Nephron (organoid): ENCODE results near the gene UBL3.

Experiments
- H3K27ac Mint-ChIP-seq, 3 experiments: 2 replicates each; pipeline ENCODE4 v1.8.0; 2020; ENCODE audit warnings: mixed read lengths in 3 of 3, mild to moderate bottlenecking in 2 of 3, moderate library complexity in 1 of 3
- H3K27me3 Mint-ChIP-seq: 2 replicates; pipeline ENCODE4 v1.8.0; 2021; ENCODE audit warnings: low read depth, mild to moderate bottlenecking, moderate library complexity, mixed read lengths
- H3K36me3 Mint-ChIP-seq: 2 replicates; pipeline ENCODE4 v1.8.0; 2020; ENCODE audit warnings: low read depth, mixed read lengths
- H3K4me1 Mint-ChIP-seq: 2 replicates; pipeline ENCODE4 v1.8.0; 2020; ENCODE audit warnings: mixed read lengths
- H3K4me3 Mint-ChIP-seq, 3 experiments: 2 replicates each; pipeline ENCODE4 v1.8.0; 2020; ENCODE audit warnings: mild to moderate bottlenecking in 3 of 3, mixed read lengths in 3 of 3, moderate library complexity in 2 of 3
- H3K9me3 Mint-ChIP-seq: 2 replicates; pipeline ENCODE4 v1.8.0; 2020; ENCODE audit warnings: mixed read lengths
- CTCF ChIP-seq, 3 experiments: fragments of 200-600 bp; sonication (generic); IDR thresholded peaks; one replicate each; pipeline ENCODE4 v1.5.0; 2021; ENCODE audit warnings: antibody characterized with exemption in 3 of 3; ENCODE audit not compliant: unreplicated experiment in 3 of 3

UBL3 gene

GRCh38 chr13:29865934-29866333 is 15.5 kb upstream of the UBL3 start:
- Mint-ChIP-seq H3K4me1 (no peaks in the 10 kb centered on the region), H3K36me3 (no peaks in the 10 kb centered on the region), H3K27me3 (no peaks in the 10 kb centered on the region), H3K9me3 (no peaks in the 10 kb centered on the region), H3K4me3 (no peak overlapping the region), H3K27ac (no peak overlapping the region)
- no peak for TF ChIP-seq CTCF (IDR thresholded peaks at IDR 0.05; ENCODE audit: unreplicated experiment in 3 of 3)

- H3K9me3 Mint-ChIP-seq, result no peaks in the 10 kb centered on the region
- H3K36me3 Mint-ChIP-seq, result no peaks in the 10 kb centered on the region
- no peaks in the 10 kb centered on the region for H3K27me3 Mint-ChIP-seq
- no peak overlapping the region for H3K27ac Mint-ChIP-seq
- no peak for TF ChIP-seq CTCF (IDR thresholded peaks at IDR 0.05; ENCODE audit: unreplicated experiment in 3 of 3)
- H3K4me3 Mint-ChIP-seq, result no peak overlapping the region
- H3K4me1 Mint-ChIP-seq, result no peaks in the 10 kb centered on the region
These were observed 11.3 kb upstream of the UBL3 start for GRCh38 chr13:29861694-29862110.

- no peaks in the 10 kb centered on the region for H3K36me3 Mint-ChIP-seq
- H3K9me3 Mint-ChIP-seq, result no peaks in the 10 kb centered on the region
- no peak overlapping the region for H3K27ac Mint-ChIP-seq
- H3K27me3 Mint-ChIP-seq, result peaks cover 1% of the 10 kb centered on the region
- H3K4me3 Mint-ChIP-seq, result no peak overlapping the region
- TF ChIP-seq CTCF (IDR thresholded peaks at IDR 0.05; ENCODE audit: unreplicated experiment in 3 of 3), result no peak
- peaks cover 6% of the 10 kb centered on the region for H3K4me1 Mint-ChIP-seq
These were observed 9.6 kb upstream of the UBL3 start for GRCh38 chr13:29859971-29860370.

GRCh38 chr13:29858667-29859066 is 8.2 kb upstream of the UBL3 start:
- peaks cover 4% of the 10 kb centered on the region for H3K27me3 Mint-ChIP-seq
- no peaks in the 10 kb centered on the region for H3K36me3 Mint-ChIP-seq
- H3K4me1 Mint-ChIP-seq, result peaks cover 6% of the 10 kb centered on the region
- no peak for TF ChIP-seq CTCF (IDR thresholded peaks at IDR 0.05; ENCODE audit: unreplicated experiment in 3 of 3)
- no peak overlapping the region for H3K4me3 Mint-ChIP-seq
- no peak overlapping the region for H3K27ac Mint-ChIP-seq
- no peaks in the 10 kb centered on the region for H3K9me3 Mint-ChIP-seq

- H3K4me3 Mint-ChIP-seq, result no peak overlapping the region
- peaks cover 6% of the 10 kb centered on the region for H3K4me1 Mint-ChIP-seq
- H3K9me3 Mint-ChIP-seq, result no peaks in the 10 kb centered on the region
- H3K27me3 Mint-ChIP-seq, result peaks cover 4% of the 10 kb centered on the region
- H3K27ac Mint-ChIP-seq, result no peak overlapping the region
- no peaks in the 10 kb centered on the region for H3K36me3 Mint-ChIP-seq
- no peak for TF ChIP-seq CTCF (IDR thresholded peaks at IDR 0.05; ENCODE audit: unreplicated experiment in 3 of 3)
These were observed 7.8 kb upstream of the UBL3 start for GRCh38 chr13:29858231-29858630.

- Mint-ChIP-seq H3K27me3 (peaks cover 4% of the 10 kb centered on the region), H3K27ac (peak overlapping the region in 2 of 3 experiments; percentile 20 to 64)
These were observed 6.7 kb upstream of the UBL3 start for GRCh38 chr13:29857085-29857484.

More at GRCh38 chr13:29857085-29857484, 6.7 kb upstream of the UBL3 start:
- Mint-ChIP-seq H3K4me3 (no peak overlapping the region), H3K4me1 (peaks cover 6% of the 10 kb centered on the region), H3K9me3 (no peaks in the 10 kb centered on the region), H3K36me3 (no peaks in the 10 kb centered on the region)
- no peak for TF ChIP-seq CTCF (IDR thresholded peaks at IDR 0.05; ENCODE audit: unreplicated experiment in 3 of 3)
